Measurements from ENCODE around the gene BAD. TPM values are rescaled to one million over a fixed set of nuclear protein-coding genes. Genes with fewer than 3 reads are reported as not detected.

The BAD gene
- total RNA-seq, 1 experiment from 2014 or later = 368 TPM

GRCh38 chr11:64252003-64252872 is 32.2 kb downstream of the BAD start:
- Histone ChIP-seq H3K4me3 (ENCODE audit: low read length) (peak overlapping the region; percentile 85), H3K27me3 (ENCODE audit: low read length) (no peaks in the 10 kb centered on the region), H3K9me2 (replicated peaks; ENCODE audit: low read length) (no peaks in the 10 kb centered on the region), H3K36me3 (ENCODE audit: low read depth, low read length) (peaks cover 21% of the 10 kb centered on the region), H3K9ac (ENCODE audit: low read length) (peak overlapping the region; percentile 79), H3K9me3 (ENCODE audit: low read length) (no peaks in the 10 kb centered on the region), H3F3A (ENCODE audit: low read length, unreplicated experiment) (no peaks in the 10 kb centered on the region), H4K20me1 (ENCODE audit: low read length) (no peaks in the 10 kb centered on the region; the same call in 1 of the 2 replicates), H3K4me1 (ENCODE audit: insufficient read depth, low read length) (peaks cover 31% of the 10 kb centered on the region), H3K4me2 (ENCODE audit: low read length) (peak overlapping the region; percentile 98), H3K79me2 (ENCODE audit: low read length) (peaks cover 25% of the 10 kb centered on the region), H2AFZ (ENCODE audit: low read length) (peak overlapping the region; percentile 68), H3K27ac (ENCODE audit: low read length) (no peak overlapping the region)
- ATAC-seq (peak; percentile 45), DNase-seq (peak; percentile 77)
- ChIA-PET POLR2A (ENCODE audit: unreplicated experiment) (interaction anchor here (0.6 to 0.7 kb wide), 2 partner anchors 43 to 63 kb away, joined by 3 to 4 read pairs; no protein-coding TSS in a partner anchor), CTCF (interaction anchor here (0.6 to 1.3 kb wide), 12 partner anchors 8 to 103 kb away, joined by 3 to 11 read pairs (median 4); partner anchors contain the start of genes FKBP2 and GPR137)
- intact Hi-C loops (cut with micrococcal nuclease) = no loop called here
- BruUV-seq (replicated peaks) = TSS peak; percentile 4
- no peak for TF ChIP-seq EZH2 (IDR thresholded peaks at IDR 0.05; ENCODE audit: low read length, unreplicated experiment)
- TF ChIP-seq CTCF (conservative IDR thresholded peaks at IDR 0.05; ENCODE audit: low read depth, low read length) = peak; percentile 64

- ATAC-seq (no peak), DNase-seq (no peak)
- H3K79me2 ChIP-seq (ENCODE audit: low read length) = peaks cover 25% of the 10 kb centered on the region
- no TSS peak for BruUV-seq (replicated peaks)
- no peaks in the 10 kb centered on the region for H3K27me3 ChIP-seq (ENCODE audit: low read length)
- H3K36me3 ChIP-seq (ENCODE audit: low read depth, low read length) = peaks cover 20% of the 10 kb centered on the region
- intact Hi-C loops (cut with micrococcal nuclease) = loop anchor here (1.0 kb wide), 1 partner anchor 47 kb away; no protein-coding TSS in a partner anchor
- peak overlapping the region; percentile 98 for H3K4me2 ChIP-seq (ENCODE audit: low read length)
- H3K4me1 ChIP-seq (ENCODE audit: insufficient read depth, low read length) = peaks cover 35% of the 10 kb centered on the region
- no peaks in the 10 kb centered on the region for H3K9me2 ChIP-seq (replicated peaks; ENCODE audit: low read length)
- no peaks in the 10 kb centered on the region for H3K9me3 ChIP-seq (ENCODE audit: low read length)
- H2AFZ ChIP-seq (ENCODE audit: low read length) = peak overlapping the region; percentile 68
- peak overlapping the region; percentile 79 for H3K9ac ChIP-seq (ENCODE audit: low read length)
- no peaks in the 10 kb centered on the region for H3F3A ChIP-seq (ENCODE audit: low read length, unreplicated experiment)
- POLR2A ChIA-PET (ENCODE audit: unreplicated experiment) = interaction anchor here (0.7 kb wide), 1 partner anchor 44 kb away, joined by 4 read pairs; no protein-coding TSS in a partner anchor
- CTCF ChIA-PET = interaction anchor here (0.6 to 1.3 kb wide), 6 partner anchors 9 to 103 kb away, joined by 3 to 11 read pairs (median 6); no protein-coding TSS in a partner anchor
- H4K20me1 ChIP-seq (ENCODE audit: low read length) = no peaks in the 10 kb centered on the region; the same call in 1 of the 2 replicates
- H3K27ac ChIP-seq (ENCODE audit: low read length) = no peak overlapping the region
- TF ChIP-seq EZH2 (IDR thresholded peaks at IDR 0.05; ENCODE audit: low read length, unreplicated experiment) = no peak
- TF ChIP-seq CTCF (conservative IDR thresholded peaks at IDR 0.05; ENCODE audit: low read depth, low read length) = no peak
- no peak for TF ChIP-seq EZH2phosphoT487 (IDR thresholded peaks at IDR 0.05; ENCODE audit: borderline replicate concordance, low read length)
- H3K4me3 ChIP-seq (ENCODE audit: low read length) = peak overlapping the region; percentile 85
Observed at GRCh38 chr11:64251753-64252002, 32.8 kb downstream of the BAD start.

Data from PC-3 (cell line).